ENCODE measurements around the gene GBA2.

GBA2 gene

GRCh38 chr9:35691334-35691650, 57.7 kb downstream of the GBA2 start:
- no peak for DNase-seq (ENCODE audit: low read depth)

DNA sequence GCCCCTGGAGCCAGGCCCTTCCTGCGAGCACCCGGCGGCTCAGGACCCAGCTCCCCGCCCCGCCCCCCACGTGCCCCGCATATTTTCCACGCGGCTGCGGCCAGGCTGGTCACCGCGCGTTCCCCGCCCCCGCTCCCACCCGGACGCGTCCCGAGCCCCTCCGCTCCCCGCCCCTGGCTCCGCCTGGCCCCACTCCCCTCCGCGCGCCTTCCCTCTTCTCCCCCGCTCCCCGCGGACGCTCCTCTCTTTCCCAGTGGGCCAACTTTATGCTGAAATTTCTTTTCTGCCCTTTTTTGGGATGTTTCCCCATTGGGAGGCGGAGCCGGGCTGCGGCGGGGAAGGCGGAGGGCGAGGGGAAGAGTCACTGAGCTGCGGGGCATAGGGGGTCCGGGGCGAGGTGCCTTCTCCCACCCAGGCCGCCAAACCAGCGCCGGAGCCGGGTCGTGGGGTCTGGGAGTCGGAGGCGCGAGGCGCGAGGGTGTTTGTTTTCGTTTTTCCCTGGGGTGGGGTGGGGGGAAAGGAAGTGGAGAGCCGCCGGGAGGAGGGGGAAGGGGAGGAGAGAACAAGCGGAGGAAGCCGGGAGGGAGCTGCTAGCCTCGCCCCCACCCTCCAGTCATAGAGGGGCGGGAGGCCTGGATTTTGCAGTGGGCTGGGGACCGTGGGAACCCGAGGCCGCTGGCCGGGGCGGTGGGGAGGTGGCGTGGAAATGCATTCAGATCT, 58.3 kb downstream of the GBA2 start:
- peak; percentile 50 for DNase-seq (ENCODE audit: low read depth)

DNA sequence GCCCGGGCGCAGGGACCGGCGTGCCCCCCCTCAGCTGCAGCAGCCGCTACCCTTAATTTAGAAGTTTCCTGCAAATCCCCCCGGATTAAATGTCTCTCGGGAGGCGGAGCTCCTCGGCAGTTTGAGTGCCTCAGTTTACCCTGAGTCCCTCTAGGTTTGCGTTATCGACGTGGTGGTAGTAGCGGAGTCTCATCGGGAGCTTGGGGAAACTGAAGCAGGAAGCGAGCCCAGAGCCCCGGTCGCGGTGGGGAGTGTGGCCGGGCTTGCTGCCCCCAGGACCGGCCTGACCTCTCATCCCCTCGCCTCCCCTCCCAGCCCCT, 58.8 kb downstream of the GBA2 start:
- DNase-seq (ENCODE audit: low read depth): peak; percentile 31

GRCh38 chr9:35689542-35690293, 59.3 kb downstream of the GBA2 start, which contains the start of gene TPM2:
Gene TPM2, minus strand, starts transcription at chr9:35689925. Its CDS starts 108 bp downstream, at chr9:35689817.
- peak; percentile 45 for DNase-seq (ENCODE audit: low read depth)

- DNase-seq (ENCODE audit: low read depth): peak; percentile 38
Observed at GRCh38 chr9:35688558-35689541, 60.2 kb downstream of the GBA2 start.

DNA sequence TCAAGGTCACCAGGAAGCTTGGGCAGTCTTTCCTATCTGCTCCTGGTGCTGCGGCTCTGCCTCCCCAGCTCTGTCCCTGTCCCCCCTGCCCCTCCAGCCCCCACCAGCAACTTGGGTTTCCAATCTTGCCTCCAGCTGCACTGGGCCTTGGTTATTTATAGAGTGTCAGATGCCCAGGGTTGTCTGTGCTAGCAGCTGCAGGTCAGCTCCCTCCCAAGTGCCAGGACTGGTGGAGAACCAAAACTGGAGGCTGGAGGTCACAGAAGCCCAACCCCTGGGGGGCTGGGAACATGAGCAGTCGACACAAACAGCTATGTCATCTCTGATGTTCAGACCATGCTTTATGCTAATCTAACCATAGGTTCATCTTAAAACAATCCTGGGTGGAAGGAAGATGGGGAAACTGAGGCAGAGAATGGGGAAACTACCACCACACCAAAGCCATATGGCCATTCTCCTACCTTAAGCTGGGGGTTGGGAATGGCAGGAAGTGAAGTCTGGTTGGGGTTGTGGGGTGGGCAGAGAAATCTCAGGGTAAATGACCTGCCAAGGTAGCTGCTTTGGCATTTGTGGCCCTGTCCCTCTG, 61.0 kb downstream of the GBA2 start:
- DNase-seq (ENCODE audit: low read depth): no peak

- no peak for DNase-seq (ENCODE audit: low read depth)
Observed at GRCh38 chr9:35687306-35687705, 61.7 kb downstream of the GBA2 start.
